Astrocyte (in vitro differentiated cells and primary cell): ENCODE measurements around the gene FDX2. TPM values are rescaled to one million over a fixed set of nuclear protein-coding genes. Genes with fewer than 3 reads are reported as not detected.

Experiments
- DNase-seq: peaks from one replicate; pipeline ENCODE4 v3.0.0-alpha.2; 2010; ENCODE audit warnings: low read depth
- FAIRE-seq: peaks from 2 replicates; lab custom pipeline; 2011; peaks lifted over from hg19 to GRCh38; lab: Jason Lieb, UNC
- H2AFZ ChIP-seq: 2 replicates; pipeline ENCODE4 v1.6.0; 2012; ENCODE audit warnings: low read depth, low read length, inconsistent platforms
- H3K27ac ChIP-seq: 2 replicates; pipeline ENCODE4 v1.5.1; 2011; ENCODE audit warnings: low read depth, low read length, inconsistent platforms
- H3K27me3 ChIP-seq: 2 replicates; pipeline ENCODE4 v1.6.0; 2011; ENCODE audit warnings: low read length, inconsistent platforms; ENCODE audit not compliant: insufficient read depth
- H3K36me3 ChIP-seq: 2 replicates; pipeline ENCODE4 v1.5.1; 2011; ENCODE audit warnings: low read length, inconsistent platforms; ENCODE audit not compliant: insufficient read depth
- H3K4me1 ChIP-seq: 2 replicates; pipeline ENCODE4 v1.5.1; 2011; ENCODE audit warnings: low read length, inconsistent platforms; ENCODE audit not compliant: insufficient read depth
- H3K4me2 ChIP-seq: 2 replicates; pipeline ENCODE4 v1.6.0; 2012; ENCODE audit warnings: low read length, inconsistent platforms
- H3K4me3 ChIP-seq: 2 replicates; pipeline ENCODE4 v1.5.1; 2011; ENCODE audit warnings: low read depth, mild to moderate bottlenecking, low read length, inconsistent platforms; ENCODE audit not compliant: insufficient read depth
- H3K79me2 ChIP-seq: 2 replicates; pipeline ENCODE4 v1.6.0; 2012; ENCODE audit warnings: mild to moderate bottlenecking, low read length, inconsistent platforms; ENCODE audit not compliant: insufficient read depth
- H3K9ac ChIP-seq: 2 replicates; pipeline ENCODE4 v1.6.0; 2012; ENCODE audit warnings: mild to moderate bottlenecking, low read length, inconsistent platforms
- H3K9me3 ChIP-seq: 2 replicates; pipeline ENCODE4 v1.5.1; 2012; ENCODE audit warnings: low read depth, mild to moderate bottlenecking, low read length, inconsistent platforms; ENCODE audit not compliant: insufficient read depth
- H4K20me1 ChIP-seq: 2 replicates; pipeline ENCODE4 v1.6.0; 2012; ENCODE audit warnings: low read length, inconsistent platforms; ENCODE audit not compliant: insufficient read depth
- H3K27ac Mint-ChIP-seq: one replicate; pipeline ENCODE4 v1.8.0; 2021; ENCODE audit warnings: mild to moderate bottlenecking, mixed read lengths; ENCODE audit not compliant: unreplicated experiment
- H3K27me3 Mint-ChIP-seq: one replicate; pipeline ENCODE4 v1.8.0; 2021; ENCODE audit warnings: low read depth, mixed read lengths; ENCODE audit not compliant: unreplicated experiment
- H3K36me3 Mint-ChIP-seq: one replicate; pipeline ENCODE4 v1.8.0; 2021; ENCODE audit warnings: low read depth, mixed read lengths; ENCODE audit not compliant: unreplicated experiment
- H3K4me1 Mint-ChIP-seq: one replicate; pipeline ENCODE4 v1.8.0; 2021; ENCODE audit warnings: low read depth, mixed read lengths; ENCODE audit not compliant: unreplicated experiment
- H3K4me3 Mint-ChIP-seq: one replicate; pipeline ENCODE4 v1.8.0; 2021; ENCODE audit warnings: mild to moderate bottlenecking, moderate library complexity, mixed read lengths; ENCODE audit not compliant: unreplicated experiment
- H3K9me3 Mint-ChIP-seq: one replicate; pipeline ENCODE4 v1.8.0; 2021; ENCODE audit warnings: mild to moderate bottlenecking, mixed read lengths; ENCODE audit not compliant: unreplicated experiment
- EZH2 ChIP-seq: IDR thresholded peaks from 2 replicates; pipeline ENCODE4 v1.6.1; 2012; ENCODE audit warnings: mild to moderate bottlenecking, low read length, inconsistent platforms; ENCODE audit not compliant: insufficient read depth
- total RNA-seq: library from RNA; stranded (reverse); gene quantifications from 2 replicates; pipeline ENCODE4 v1.2.1, GENCODE V29; 2021
- TF ChIP-seq, protein P1 (sequence below): IDR thresholded peaks from 2 replicates; pipeline ENCODE4 v1.5.1; 2011; ENCODE audit warnings: low read depth, mild to moderate bottlenecking, inconsistent platforms, low read length, moderate library complexity; ENCODE audit not compliant: insufficient read depth

FDX2 gene
- total RNA-seq, 1 donor from 2014 or later = 24.4 TPM

DNA sequence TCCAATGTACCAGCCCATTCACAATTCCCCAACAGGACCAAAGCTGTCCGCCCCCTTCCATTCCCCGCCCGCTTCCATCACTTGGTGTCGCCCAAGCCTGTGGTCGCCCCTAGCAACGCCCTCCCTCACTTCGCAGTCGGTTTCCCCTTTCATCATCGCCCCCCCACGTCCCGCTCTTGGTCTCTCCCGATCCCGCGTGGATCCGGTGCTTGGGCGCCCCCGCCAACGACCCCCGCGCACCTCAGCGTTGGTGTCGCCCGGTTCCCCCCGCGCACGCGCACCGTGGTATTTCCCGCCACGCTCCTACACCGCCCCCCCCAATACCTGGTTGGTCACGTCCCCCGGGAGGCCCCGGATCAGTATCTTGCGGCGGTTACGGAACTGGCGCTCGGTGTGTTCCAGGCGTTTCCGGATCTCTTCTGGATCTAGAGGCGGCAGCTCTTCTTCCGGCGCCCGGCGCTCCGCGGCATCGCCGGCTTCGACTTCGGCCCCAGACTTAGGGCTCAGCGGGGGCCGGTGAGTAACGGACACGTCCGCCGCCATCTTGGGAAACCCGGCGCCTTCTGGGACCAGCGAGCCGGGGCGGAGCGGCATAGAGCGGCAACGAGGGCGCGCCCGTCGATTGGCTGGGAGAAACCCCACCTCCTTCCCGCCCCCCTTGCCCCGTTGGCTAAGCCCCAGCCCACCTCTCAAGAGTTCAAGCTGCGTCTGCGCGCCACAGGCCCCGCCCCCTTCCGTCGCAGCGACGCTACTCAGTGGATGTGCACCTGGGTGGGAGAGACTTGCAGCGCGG, 17.3 kb upstream of the FDX2 start, which contains the start of gene RAVER1:
TSS of gene RAVER1 (minus strand) at position 565 of the 793 bp plus-strand sequence. CDS start at position 543, 22 bp downstream.
- Histone ChIP-seq H3K27ac (peak within 1 kb of the TSS; percentile 97), H3K4me1 (peaks cover 14% of the 10 kb centered on the region), H3K9me3 (no peaks in the 10 kb centered on the region), H3K79me2 (peaks cover 42% of the 10 kb centered on the region), H3K4me2 (peak within 1 kb of the TSS; percentile 99), H3K9ac (peak within 1 kb of the TSS; percentile 96), H4K20me1 (peaks cover 38% of the 10 kb centered on the region), H2AFZ (peak within 1 kb of the TSS; percentile 91), H3K27me3 (no peaks in the 10 kb centered on the region), H3K4me3 (peak within 1 kb of the TSS; percentile 85), H3K36me3 (peaks cover 5% of the 10 kb centered on the region)
- TF ChIP-seq, protein P1, sequence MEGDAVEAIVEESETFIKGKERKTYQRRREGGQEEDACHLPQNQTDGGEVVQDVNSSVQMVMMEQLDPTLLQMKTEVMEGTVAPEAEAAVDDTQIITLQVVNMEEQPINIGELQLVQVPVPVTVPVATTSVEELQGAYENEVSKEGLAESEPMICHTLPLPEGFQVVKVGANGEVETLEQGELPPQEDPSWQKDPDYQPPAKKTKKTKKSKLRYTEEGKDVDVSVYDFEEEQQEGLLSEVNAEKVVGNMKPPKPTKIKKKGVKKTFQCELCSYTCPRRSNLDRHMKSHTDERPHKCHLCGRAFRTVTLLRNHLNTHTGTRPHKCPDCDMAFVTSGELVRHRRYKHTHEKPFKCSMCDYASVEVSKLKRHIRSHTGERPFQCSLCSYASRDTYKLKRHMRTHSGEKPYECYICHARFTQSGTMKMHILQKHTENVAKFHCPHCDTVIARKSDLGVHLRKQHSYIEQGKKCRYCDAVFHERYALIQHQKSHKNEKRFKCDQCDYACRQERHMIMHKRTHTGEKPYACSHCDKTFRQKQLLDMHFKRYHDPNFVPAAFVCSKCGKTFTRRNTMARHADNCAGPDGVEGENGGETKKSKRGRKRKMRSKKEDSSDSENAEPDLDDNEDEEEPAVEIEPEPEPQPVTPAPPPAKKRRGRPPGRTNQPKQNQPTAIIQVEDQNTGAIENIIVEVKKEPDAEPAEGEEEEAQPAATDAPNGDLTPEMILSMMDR = no peak
- TF ChIP-seq EZH2 = no peak
- FAIRE-seq (no peak), DNase-seq (peak; percentile 90)
- Mint-ChIP-seq H3K4me1 (peaks cover 2% of the 10 kb centered on the region), H3K27me3 (no peaks in the 10 kb centered on the region), H3K9me3 (no peaks in the 10 kb centered on the region), H3K27ac (peak within 1 kb of the TSS; percentile 95), H3K36me3 (peaks cover 6% of the 10 kb centered on the region), H3K4me3 (peak within 1 kb of the TSS; percentile 96)

DNA sequence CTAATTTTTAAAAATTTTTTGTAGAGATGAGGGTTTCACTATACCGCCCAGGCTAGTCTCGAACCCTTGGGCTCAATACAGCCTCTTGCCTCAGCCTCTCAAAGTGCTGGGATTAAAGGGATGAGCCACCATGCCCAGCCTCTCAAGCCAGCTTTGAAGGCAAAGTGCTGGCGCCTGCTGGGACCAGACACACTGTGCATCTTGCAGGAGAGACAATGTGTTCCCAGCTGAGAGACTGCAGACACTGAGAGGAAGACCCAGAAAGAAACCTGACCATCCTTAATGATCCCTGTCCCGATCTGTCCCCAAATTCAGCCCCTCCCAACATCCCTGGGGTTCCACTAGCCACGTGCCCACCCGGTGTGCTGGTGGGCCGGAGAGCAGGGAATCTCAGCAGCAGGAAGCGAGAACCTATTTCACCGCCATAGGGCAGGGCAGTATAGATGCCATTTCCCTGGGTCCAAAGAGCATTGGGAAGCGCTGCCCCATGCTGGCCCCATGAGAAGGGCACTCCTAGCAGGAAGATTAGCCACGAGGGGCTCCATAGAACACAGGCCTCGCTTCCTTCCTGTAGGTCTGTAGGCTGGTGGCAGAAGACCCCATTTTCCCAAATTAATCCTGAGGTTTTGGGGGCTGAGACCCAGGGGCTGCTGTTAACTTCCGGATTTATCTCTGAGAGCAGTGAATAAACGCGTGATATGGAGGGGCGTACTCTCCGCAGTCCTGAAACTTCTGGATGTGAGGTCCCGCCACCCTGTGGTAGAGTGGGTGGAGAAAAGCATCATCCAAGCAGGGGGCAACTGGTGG, 16.5 kb upstream of the FDX2 start:
- H3K27ac Mint-ChIP-seq = peak overlapping the region; percentile 95
- Histone ChIP-seq H3K36me3 (peaks cover 12% of the 10 kb centered on the region), H3K9ac (peak overlapping the region; percentile 96), H3K4me2 (peak overlapping the region; percentile 99), H3K9me3 (no peaks in the 10 kb centered on the region), H2AFZ (peak overlapping the region; percentile 89), H3K27ac (peak overlapping the region; percentile 97), H3K79me2 (peaks cover 47% of the 10 kb centered on the region), H3K4me3 (peak overlapping the region; percentile 85), H3K4me1 (peaks cover 14% of the 10 kb centered on the region), H4K20me1 (peaks cover 46% of the 10 kb centered on the region), H3K27me3 (no peaks in the 10 kb centered on the region)
- DNase-seq (no peak), FAIRE-seq (no peak)
- H3K27me3 Mint-ChIP-seq = no peaks in the 10 kb centered on the region
- H3K4me3 Mint-ChIP-seq = peak overlapping the region; percentile 96
- TF ChIP-seq, protein P1 = no peak
- no peak for TF ChIP-seq EZH2
- H3K9me3 Mint-ChIP-seq = no peaks in the 10 kb centered on the region
- peaks cover 2% of the 10 kb centered on the region for H3K4me1 Mint-ChIP-seq
- peaks cover 6% of the 10 kb centered on the region for H3K36me3 Mint-ChIP-seq
